ENCODE data around the gene KIAA1328. TPM values are rescaled to one million over a fixed set of nuclear protein-coding genes. Genes with fewer than 3 reads are reported as not detected.

Gene KIAA1328
- total RNA-seq, 1 donor from 2014 or later = 9.2 TPM

GRCh38 chr18:37085362-37085761 is 256.4 kb downstream of the KIAA1328 start:
- H3K27ac Mint-ChIP-seq (ENCODE audit: unreplicated experiment) = no peak overlapping the region
- H3K36me3 Mint-ChIP-seq (ENCODE audit: low read depth, unreplicated experiment) = no peaks in the 10 kb centered on the region
- no peak for DNase-seq (ENCODE audit: low spot score)
- no peaks in the 10 kb centered on the region for H3K9me3 Mint-ChIP-seq (ENCODE audit: unreplicated experiment)
- no peaks in the 10 kb centered on the region for H3K27me3 Mint-ChIP-seq (ENCODE audit: unreplicated experiment)
- H3K4me3 Mint-ChIP-seq (ENCODE audit: unreplicated experiment) = no peak overlapping the region
- H3K4me1 Mint-ChIP-seq (ENCODE audit: unreplicated experiment) = no peaks in the 10 kb centered on the region
- no peak for TF ChIP-seq CTCF (IDR thresholded peaks at IDR 0.05; ENCODE audit: unreplicated experiment)

- H3K4me3 Mint-ChIP-seq (ENCODE audit: unreplicated experiment) = no peak overlapping the region
- peaks cover 4% of the 10 kb centered on the region for H3K36me3 Mint-ChIP-seq (ENCODE audit: low read depth, unreplicated experiment)
- peaks cover 1% of the 10 kb centered on the region for H3K27me3 Mint-ChIP-seq (ENCODE audit: unreplicated experiment)
- no peaks in the 10 kb centered on the region for H3K9me3 Mint-ChIP-seq (ENCODE audit: unreplicated experiment)
- no peaks in the 10 kb centered on the region for H3K4me1 Mint-ChIP-seq (ENCODE audit: unreplicated experiment)
- no peak for TF ChIP-seq CTCF (IDR thresholded peaks at IDR 0.05; ENCODE audit: unreplicated experiment)
- DNase-seq (ENCODE audit: low spot score) = no peak
- no peak overlapping the region for H3K27ac Mint-ChIP-seq (ENCODE audit: unreplicated experiment)
Measured at GRCh38 chr18:37107748-37108522, 279.0 kb downstream of the KIAA1328 start.

GRCh38 chr18:37122877-37123276 is 293.9 kb downstream of the KIAA1328 start:
- Mint-ChIP-seq H3K36me3 (ENCODE audit: low read depth, unreplicated experiment) (no peaks in the 10 kb centered on the region), H3K27ac (ENCODE audit: unreplicated experiment) (no peak overlapping the region), H3K9me3 (ENCODE audit: unreplicated experiment) (no peaks in the 10 kb centered on the region), H3K4me3 (ENCODE audit: unreplicated experiment) (no peak overlapping the region), H3K27me3 (ENCODE audit: unreplicated experiment) (peaks cover under 1% of the 10 kb centered on the region), H3K4me1 (ENCODE audit: unreplicated experiment) (no peaks in the 10 kb centered on the region)
- DNase-seq (ENCODE audit: low spot score) = no peak
- no peak for TF ChIP-seq CTCF (IDR thresholded peaks at IDR 0.05; ENCODE audit: unreplicated experiment)

GRCh38 chr18:37124516-37124915 is 295.6 kb downstream of the KIAA1328 start:
- no peak overlapping the region for H3K27ac Mint-ChIP-seq (ENCODE audit: unreplicated experiment)
- H3K9me3 Mint-ChIP-seq (ENCODE audit: unreplicated experiment) = no peaks in the 10 kb centered on the region
- H3K27me3 Mint-ChIP-seq (ENCODE audit: unreplicated experiment) = peaks cover 1% of the 10 kb centered on the region
- no peak for TF ChIP-seq CTCF (IDR thresholded peaks at IDR 0.05; ENCODE audit: unreplicated experiment)
- DNase-seq (ENCODE audit: low spot score) = no peak
- H3K4me1 Mint-ChIP-seq (ENCODE audit: unreplicated experiment) = peaks cover 6% of the 10 kb centered on the region
- H3K4me3 Mint-ChIP-seq (ENCODE audit: unreplicated experiment) = no peak overlapping the region
- H3K36me3 Mint-ChIP-seq (ENCODE audit: low read depth, unreplicated experiment) = no peaks in the 10 kb centered on the region

GRCh38 chr18:37135177-37135576 is 306.2 kb downstream of the KIAA1328 start:
- no peaks in the 10 kb centered on the region for H3K9me3 Mint-ChIP-seq (ENCODE audit: unreplicated experiment)
- no peak overlapping the region for H3K27ac Mint-ChIP-seq (ENCODE audit: unreplicated experiment)
- no peak for DNase-seq (ENCODE audit: low spot score)
- H3K4me1 Mint-ChIP-seq (ENCODE audit: unreplicated experiment) = peaks cover 6% of the 10 kb centered on the region
- peaks cover 2% of the 10 kb centered on the region for H3K27me3 Mint-ChIP-seq (ENCODE audit: unreplicated experiment)
- no peak overlapping the region for H3K4me3 Mint-ChIP-seq (ENCODE audit: unreplicated experiment)
- H3K36me3 Mint-ChIP-seq (ENCODE audit: low read depth, unreplicated experiment) = no peaks in the 10 kb centered on the region
- no peak for TF ChIP-seq CTCF (IDR thresholded peaks at IDR 0.05; ENCODE audit: unreplicated experiment)

Data from endothelial cell (in vitro differentiated cells).